HepG2 (cell line): Measurements from ENCODE around the gene NFATC3. TPM values are rescaled to one million over a fixed set of nuclear protein-coding genes. Genes with fewer than 3 reads are reported as not detected.

Source experiments
- ATAC-seq: fragments of 200-7000 bp; cut with Tn5 transposase; 3 replicates; pipeline ENCODE4 v1.9.1; 2020; ENCODE audit warnings: mild to moderate bottlenecking, moderate library complexity
- BruUV-seq: library from RNA; stranded (reverse); fragments of 400-500 nt; replicated peaks from 2 replicates; lab custom pipeline; 2021; lab: Mats Ljungman, UMichigan
- CTCF ChIA-PET: fragments of 300-600 bp; formaldehyde crosslinking; extraction: SDS; loops from one replicate; lab custom pipeline; 2021; ENCODE audit warnings: low total read pairs, inconsistent platforms, low intra/inter-chr PET ratio; lab: Yijun Ruan, JAX
- POLR2A ChIA-PET: fragments of 350-600 bp; sonication (Branson Sonifier 250); formaldehyde crosslinking; loops from one replicate; lab custom pipeline; 2020; ENCODE audit warnings: antibody characterized with exemption, inconsistent platforms; lab: Yijun Ruan, JAX
- DNase-seq: peaks from one replicate; pipeline ENCODE4 v3.0.0-alpha.2; 2015; ENCODE audit warnings: low spot score
- FAIRE-seq: peaks from 3 replicates; lab custom pipeline; 2011; peaks lifted over from hg19 to GRCh38; lab: Jason Lieb, UNC
- H2AFZ ChIP-seq: one replicate; pipeline ENCODE4 v1.6.1; 2011; ENCODE audit warnings: low read length, inconsistent platforms
- H3K27ac ChIP-seq: fragments of 300-600 bp; 3 replicates; pipeline ENCODE4 v1.8.0; 2011; ENCODE audit warnings: mixed run types, mild to moderate bottlenecking, mixed read lengths, low read length, inconsistent platforms; ENCODE audit not compliant: insufficient read depth; ENCODE audit errors: extremely low read length
- H3K27me3 ChIP-seq, 2 experiments: fragments of 200-600 bp in 1 of 2; 2 replicates in 1 of 2; 3 replicates in 1 of 2; pipeline versions ENCODE4 v1.6.0 to v1.8.0; 2011; ENCODE audit warnings: low read length in 2 of 2, mild to moderate bottlenecking in 2 of 2, moderate library complexity in 2 of 2, inconsistent platforms in 1 of 2; ENCODE audit not compliant: insufficient read depth in 2 of 2, control insufficient read depth in 1 of 2
- H3K36me3 ChIP-seq, 2 experiments: fragments of 200-600 bp in 1 of 2; replicated peaks in 1 of 2; 2 replicates in 1 of 2; 3 replicates in 1 of 2; pipeline versions ENCODE4 v1.5.1 to v1.8.0; 2011; ENCODE audit warnings: low read length in 2 of 2, inconsistent platforms in 1 of 2; ENCODE audit not compliant: insufficient read depth in 2 of 2, control insufficient read depth in 1 of 2
- H3K4me1 ChIP-seq: 2 replicates; pipeline ENCODE4 v1.5.1; 2012; ENCODE audit warnings: low read length, inconsistent platforms; ENCODE audit not compliant: insufficient read depth
- H3K4me2 ChIP-seq: 2 replicates; pipeline ENCODE4 v1.6.0; 2011; ENCODE audit warnings: low read depth, low read length, inconsistent platforms
- H3K4me3 ChIP-seq, 3 experiments: fragments of 200-600 bp in 1 of 3; sonication (generic), shearing (Covaris generic) in 1 of 3; replicated peaks in 1 of 3; 2 replicates each; pipeline ENCODE4 v1.5.1; 2011 to 2016; ENCODE audit warnings: low read length in 3 of 3, inconsistent platforms in 2 of 3, low read depth in 2 of 3, mild to moderate bottlenecking in 2 of 3, control low read depth in 1 of 3, mixed read lengths in 1 of 3; ENCODE audit not compliant: insufficient read depth in 1 of 3
- H3K79me2 ChIP-seq: one replicate; pipeline ENCODE4 v1.6.1; 2011; ENCODE audit warnings: low read length, inconsistent platforms; ENCODE audit not compliant: insufficient read depth
- H3K9ac ChIP-seq: 2 replicates; pipeline ENCODE4 v1.6.0; 2011; ENCODE audit warnings: mild to moderate bottlenecking, low read depth, low read length, inconsistent platforms; ENCODE audit not compliant: insufficient read depth
- H3K9me3 ChIP-seq: 2 replicates; pipeline ENCODE4 v1.5.1; 2012; ENCODE audit warnings: mild to moderate bottlenecking, low read length
- H4K20me1 ChIP-seq: 2 replicates; pipeline ENCODE4 v1.6.0; 2011; ENCODE audit warnings: inconsistent platforms, mild to moderate bottlenecking, low read length, moderate library complexity; ENCODE audit not compliant: insufficient read depth
- CEBPB ChIP-seq: IDR thresholded peaks from 2 replicates; pipeline ENCODE4 v1.6.1; 2011; ENCODE audit warnings: low read depth, low read length, improper control_type of control experiment, borderline replicate concordance
- CEBPG ChIP-seq: IDR thresholded peaks from 2 replicates; pipeline ENCODE4 v1.6.1; 2016
- ZNF160 ChIP-seq: sonication (generic); formaldehyde crosslinking; IDR thresholded peaks from 2 replicates; pipeline ENCODE4 v1.8.0; 2022; ENCODE audit warnings: mild to moderate bottlenecking, inconsistent platforms, missing genetic modification reagents
- ZNF24 ChIP-seq: fragments of 450-650 bp; IDR thresholded peaks from 2 replicates; pipeline ENCODE4 v1.6.1; 2017; ENCODE audit warnings: antibody characterized with exemption, mild to moderate bottlenecking
- WGBS: methylation state at CpG from one replicate; pipeline ENCODE4 v1.1.6; 2017; ENCODE audit warnings: low lambda C conversion rate; 5-methylcytosine and 5-hydroxymethylcytosine counted together
- in situ Hi-C: cut with HindIII; loops from 2 replicates; pipeline ENCODE4 v1.10.0; 2017; ENCODE audit warnings: low pct_unique_long_range_greater_than_20kb; ENCODE audit not compliant: extremely low pct_ligation_motif_present
- intact Hi-C: fragments of 100-400 bp; cut with micrococcal nuclease; formaldehyde crosslinking; loops from one replicate; pipeline ENCODE4 v1.10.0; 2022; ENCODE audit not compliant: unreplicated experiment
- polyA plus RNA-seq, 8 experiments: library from polyadenylated mRNA; depleted of rRNA in 3 of 8; stranded (reverse) in 7 of 8; unstranded in 1 of 8; fragments of >200 nt; fragmentation: Illumina TruSeq in 4 of 8; extraction: Trizol in 4 of 8; gene quantifications; 2 replicates each; pipeline versions ENCODE4 v1.2.1 to v1.2.3, GENCODE V29; 2011 to 2016; ENCODE audit warnings: low read depth in 4 of 8, missing spikeins in 1 of 8, mixed read lengths in 1 of 8; ENCODE audit not compliant: insufficient read depth in 1 of 8
- total RNA-seq, 5 experiments: library from RNA; depleted of rRNA; stranded (reverse); fragments of >200 nt; fragmentation: Illumina TruSeq; extraction: Trizol; gene quantifications; 2 replicates each; pipeline ENCODE4 v1.2.3, GENCODE V29; 2016; ENCODE audit warnings: low read depth in 1 of 5
- TF ChIP-seq, protein P1 (sequence below): sonication (generic); formaldehyde crosslinking; IDR thresholded peaks from 2 replicates; pipeline ENCODE4 v1.5.0; 2020; ENCODE audit warnings: mild to moderate bottlenecking, missing genetic modification reagents

Gene NFATC3
- total and polyA plus RNA-seq, 2 of the 13 experiments (the other 11 are each of a cell fraction or from before 2014, with no cell fraction given): 52.6 to 62.7 TPM

DNA sequence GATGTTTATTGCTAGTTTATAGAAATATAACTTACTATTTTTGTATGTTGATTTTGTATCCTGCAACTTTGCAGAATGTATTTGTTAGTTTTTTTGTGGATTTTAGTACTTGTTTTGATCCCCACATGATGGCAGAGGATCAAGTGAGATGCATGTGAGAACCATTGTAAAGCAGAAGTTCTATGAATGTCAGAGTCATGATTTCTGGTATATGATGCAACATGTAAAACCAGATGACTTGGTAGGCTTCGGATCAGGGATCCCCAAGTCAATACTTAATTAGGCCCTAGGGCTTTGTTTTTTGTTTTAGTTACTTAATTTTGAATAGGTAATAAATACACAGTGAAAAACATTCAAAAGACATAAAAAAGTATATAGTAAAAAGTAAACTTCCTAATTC lies 104.9 kb downstream of the NFATC3 start:
- intact Hi-C loops: loop anchor here (5.0 kb wide), 1 partner anchor 37 kb away; no protein-coding TSS in a partner anchor
- Histone ChIP-seq H3K4me2 (no peak overlapping the region), H3K4me3 (no peak overlapping the region), H3K36me3 (peaks cover 37 to 78% of the 10 kb centered on the region in 2 experiments), H4K20me1 (no peaks in the 10 kb centered on the region), H2AFZ (no peak overlapping the region), H3K9ac (no peak overlapping the region), H3K27me3 (no peaks in the 10 kb centered on the region), H3K9me3 (no peaks in the 10 kb centered on the region), H3K4me1 (peaks cover 11% of the 10 kb centered on the region), H3K79me2 (no peaks in the 10 kb centered on the region), H3K27ac (no peak overlapping the region)
- DNase-seq (no peak), FAIRE-seq (no peak), ATAC-seq (no peak)
- in situ Hi-C loops: no loop called here
- TF ChIP-seq CEBPB (peak; percentile 60; the same call in 1 of the 2 replicates), ZNF24 (no peak), ZNF160 (CRISPR knock-in tag) (no peak), CEBPG (CRISPR knock-in tag) (peak; percentile 19; the same call in 1 of the 2 replicates)
- TF ChIP-seq, protein P1, sequence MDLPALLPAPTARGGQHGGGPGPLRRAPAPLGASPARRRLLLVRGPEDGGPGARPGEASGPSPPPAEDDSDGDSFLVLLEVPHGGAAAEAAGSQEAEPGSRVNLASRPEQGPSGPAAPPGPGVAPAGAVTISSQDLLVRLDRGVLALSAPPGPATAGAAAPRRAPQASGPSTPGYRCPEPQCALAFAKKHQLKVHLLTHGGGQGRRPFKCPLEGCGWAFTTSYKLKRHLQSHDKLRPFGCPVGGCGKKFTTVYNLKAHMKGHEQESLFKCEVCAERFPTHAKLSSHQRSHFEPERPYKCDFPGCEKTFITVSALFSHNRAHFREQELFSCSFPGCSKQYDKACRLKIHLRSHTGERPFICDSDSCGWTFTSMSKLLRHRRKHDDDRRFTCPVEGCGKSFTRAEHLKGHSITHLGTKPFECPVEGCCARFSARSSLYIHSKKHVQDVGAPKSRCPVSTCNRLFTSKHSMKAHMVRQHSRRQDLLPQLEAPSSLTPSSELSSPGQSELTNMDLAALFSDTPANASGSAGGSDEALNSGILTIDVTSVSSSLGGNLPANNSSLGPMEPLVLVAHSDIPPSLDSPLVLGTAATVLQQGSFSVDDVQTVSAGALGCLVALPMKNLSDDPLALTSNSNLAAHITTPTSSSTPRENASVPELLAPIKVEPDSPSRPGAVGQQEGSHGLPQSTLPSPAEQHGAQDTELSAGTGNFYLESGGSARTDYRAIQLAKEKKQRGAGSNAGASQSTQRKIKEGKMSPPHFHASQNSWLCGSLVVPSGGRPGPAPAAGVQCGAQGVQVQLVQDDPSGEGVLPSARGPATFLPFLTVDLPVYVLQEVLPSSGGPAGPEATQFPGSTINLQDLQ (CRISPR knock-in tag): no peak
- POLR2A ChIA-PET: no interaction called here
- CTCF ChIA-PET: no interaction called here
- no TSS peak for BruUV-seq
- WGBS: 100% methylated on average over 1 of the region's 1 CpG
